Adipose tissue (tissue), 3 donors: Measurements from ENCODE around the gene PTPRN2. TPM values are rescaled to one million over a fixed set of nuclear protein-coding genes. Genes with fewer than 3 reads are reported as not detected.
"Not testable (repeated sequence)": the region's sequence is repeated elsewhere in the genome, so short reads cannot be mapped to it uniquely, and the experiment has no call there.

Experiments used
- H3K27ac ChIP-seq: one replicate; pipeline ENCODE4 v1.5.1; 2013; ENCODE audit warnings: low read depth, low read length
- WGBS, 3 donors: extraction: QIAGEN DNeasy Blood & Tissue Kit; methylation state at CpG; one replicate each; pipeline ENCODE4 v1.1.7; 2013; 5-methylcytosine and 5-hydroxymethylcytosine counted together
- polyA plus RNA-seq, 3 donors: library from polyadenylated mRNA; stranded (reverse); fragments of 200-250 nt; gene quantifications; one replicate each; pipeline ENCODE4 v1.2.3, GENCODE V29; 2013
- donor health status: healthy with polysubstance abuse.
- donor health status: Bipolar disorder and iron deficiency.
- donor health status: healthy.

The PTPRN2 gene
- polyA plus RNA-seq, 3 donors: 3.7 to 8.0 (median 7.3) TPM

DNA sequence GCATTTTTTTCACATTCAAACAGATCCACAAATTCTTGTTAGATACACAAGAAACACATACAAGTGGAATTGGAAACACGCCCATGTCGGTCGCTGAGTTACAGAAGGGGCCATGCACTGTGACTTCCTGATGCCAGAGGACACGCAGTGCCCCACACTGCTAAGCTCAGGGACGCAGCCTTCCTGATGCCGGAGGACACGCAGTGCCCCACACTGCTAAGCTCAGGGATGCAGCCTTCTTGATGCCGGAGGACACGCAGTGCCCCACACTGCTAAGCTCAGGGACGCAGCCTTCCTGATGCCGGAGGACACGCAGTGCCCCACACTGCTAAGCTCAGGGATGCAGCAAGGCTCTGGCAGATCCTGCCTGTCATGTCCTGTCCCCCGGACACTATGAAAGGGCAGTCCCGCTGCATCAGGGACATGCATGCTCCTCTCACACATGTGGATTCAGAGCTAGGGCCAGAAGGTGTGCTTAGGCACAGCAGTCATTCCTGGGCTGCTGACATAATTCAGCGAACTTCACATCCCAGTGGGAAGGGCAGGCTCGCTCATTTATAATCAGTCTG lies 810.3 kb downstream of the PTPRN2 start:
- H3K27ac ChIP-seq: not testable (repeated sequence)
- 72 to 81% (median 80%) methylated on average over 16 of the region's 16 CpGs for WGBS, 3 donors

DNA sequence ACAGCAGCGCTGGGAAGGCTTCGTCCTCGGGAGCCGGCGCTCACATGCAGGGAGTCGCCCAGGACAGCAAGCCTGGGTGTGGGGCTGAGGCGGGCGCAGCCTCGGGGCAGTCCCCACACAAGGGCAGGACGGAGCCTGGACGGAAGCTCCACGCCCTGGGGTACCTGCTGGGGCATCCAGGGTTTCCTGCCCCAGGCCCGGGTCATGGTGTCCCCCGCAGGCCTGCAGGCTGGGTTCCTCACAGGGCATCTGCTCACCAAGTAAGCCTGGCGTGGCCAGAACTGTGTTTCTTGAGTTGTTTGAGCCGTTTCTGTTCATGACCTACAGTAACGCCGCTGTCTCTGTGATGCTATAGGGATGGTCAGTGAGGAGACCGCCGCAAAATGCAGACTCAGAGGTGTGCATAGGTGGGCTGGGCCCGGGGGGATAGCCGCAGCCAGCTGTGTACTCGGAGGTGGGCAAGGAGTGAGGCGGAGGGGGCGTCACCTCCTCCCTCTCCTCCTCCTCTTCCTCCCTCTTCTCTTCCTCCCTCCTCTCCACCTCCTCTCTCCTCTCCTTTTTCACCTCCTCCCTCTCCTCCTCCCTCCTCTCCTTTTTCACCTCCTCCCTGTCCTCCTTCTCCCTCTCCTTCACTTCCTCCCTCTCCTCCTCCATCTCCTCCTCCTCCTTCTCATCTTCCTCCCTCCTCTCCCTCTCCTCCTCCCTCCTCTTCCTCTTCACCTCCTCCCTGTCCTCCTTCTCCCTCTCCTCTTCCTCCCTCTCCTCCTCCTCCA lies 811.9 kb downstream of the PTPRN2 start:
- 83 to 84% (median 84%) methylated on average over 21 to 25 of the region's 25 CpGs for WGBS, 3 donors
- H3K27ac ChIP-seq: no peak overlapping the region

DNA sequence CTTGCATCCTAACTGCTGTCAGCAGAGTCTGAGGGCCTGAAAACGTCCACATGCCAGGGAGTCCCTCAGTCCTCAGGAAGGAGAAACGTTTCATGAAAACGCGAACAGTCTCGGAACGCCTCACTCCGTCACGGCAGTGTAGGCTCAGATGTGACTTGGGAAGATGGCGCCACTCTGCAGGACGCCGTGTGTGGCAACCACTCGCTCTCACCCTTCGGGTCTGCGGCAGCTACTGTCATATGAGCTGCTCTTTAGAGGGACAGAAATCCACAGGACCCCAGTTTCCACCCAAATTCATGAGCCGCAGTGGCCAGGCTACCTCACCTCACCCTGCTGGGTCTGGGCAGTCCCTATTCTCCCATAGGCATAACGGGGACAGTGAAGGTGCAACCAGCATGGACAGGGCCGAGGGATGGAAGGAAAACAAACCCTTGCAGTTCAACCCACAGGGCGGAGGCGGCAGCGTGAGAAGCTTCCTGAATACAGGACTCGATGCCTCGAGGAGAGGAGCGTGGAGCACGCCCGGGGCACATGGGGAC lies 812.5 kb downstream of the PTPRN2 start:
- no peak overlapping the region for H3K27ac ChIP-seq
- 84 to 90% (median 89%) methylated on average over 25 of the region's 25 CpGs for WGBS, 3 donors

DNA sequence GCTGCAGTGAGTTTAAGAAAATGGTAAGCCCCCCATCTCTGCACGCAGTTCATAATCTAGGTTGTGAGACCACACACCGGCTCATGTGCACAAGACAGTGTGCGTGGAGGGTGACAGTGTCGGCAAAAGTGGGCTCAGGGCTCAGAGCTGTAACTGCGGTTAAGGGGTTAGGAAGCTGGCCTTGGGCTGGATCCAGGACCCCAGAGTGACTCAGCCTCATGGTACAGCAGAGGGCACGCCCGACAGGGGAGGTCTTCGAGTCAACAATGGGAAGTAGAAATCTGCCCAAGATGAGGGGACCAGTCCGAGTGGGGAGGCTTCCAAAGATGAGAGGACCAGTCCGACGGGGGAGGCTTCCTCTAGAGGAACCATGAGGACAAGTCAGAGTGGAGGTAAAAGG lies 813.1 kb downstream of the PTPRN2 start:
- WGBS, 3 donors: 87 to 90% (median 88%) methylated on average over 11 of the region's 11 CpGs
- H3K27ac ChIP-seq: no peak overlapping the region

DNA sequence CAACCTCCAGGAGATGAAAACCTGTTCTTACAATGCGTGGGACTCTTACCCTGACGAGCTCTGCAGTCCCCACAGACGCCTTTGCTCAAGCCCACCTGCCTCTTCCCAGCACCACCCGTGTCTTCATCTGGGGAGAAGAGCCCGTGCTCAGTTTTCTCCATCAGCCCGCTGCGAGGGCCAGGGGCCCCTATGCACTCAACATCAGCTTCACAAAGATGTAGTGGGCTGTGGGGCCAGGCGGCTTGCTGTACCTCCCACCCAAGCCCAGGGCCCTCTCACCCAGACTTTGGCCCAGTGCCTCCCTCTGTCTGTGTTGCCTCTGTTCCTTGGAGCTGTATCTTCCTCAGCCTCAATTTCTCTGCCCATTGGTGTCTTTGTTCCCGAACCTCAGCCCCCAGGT lies 814.3 kb downstream of the PTPRN2 start:
- no peak overlapping the region for H3K27ac ChIP-seq
- WGBS, 3 donors: 87 to 91% (median 91%) methylated on average over 9 of the region's 9 CpGs

DNA sequence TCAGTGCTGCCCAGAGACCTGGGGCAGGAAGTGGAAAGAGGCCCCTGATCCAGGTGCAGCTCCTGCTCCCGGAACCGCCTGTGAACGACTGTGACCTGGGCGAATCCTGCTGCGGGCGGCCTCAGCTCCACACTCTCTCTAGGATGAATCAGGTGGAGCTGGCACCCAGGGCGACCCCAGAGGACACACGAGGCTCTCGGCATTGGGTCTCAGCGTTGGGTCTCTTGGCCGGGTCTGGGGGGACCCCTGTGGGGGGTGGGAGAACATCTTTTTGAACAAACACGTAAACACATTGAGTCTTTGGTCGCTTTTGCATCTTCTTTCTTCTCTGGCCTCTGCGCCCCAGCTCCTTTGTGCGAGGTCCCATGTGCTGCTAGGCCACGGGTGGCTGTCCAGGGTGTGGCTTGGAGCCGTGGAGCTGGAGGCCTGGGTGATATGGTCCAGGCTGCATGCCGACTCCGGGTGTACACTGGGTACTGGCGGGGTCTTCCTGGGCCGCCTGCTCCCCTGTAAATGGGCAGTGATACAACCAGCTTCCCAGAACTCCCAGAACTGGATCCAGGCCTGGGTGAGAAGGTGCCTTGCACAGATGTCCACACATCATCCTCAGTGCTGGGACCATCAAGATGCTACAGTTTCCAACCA lies 815.0 kb downstream of the PTPRN2 start:
- 89 to 92% (median 91%) methylated on average over 21 of the region's 21 CpGs for WGBS, 3 donors
- H3K27ac ChIP-seq: no peak overlapping the region

DNA sequence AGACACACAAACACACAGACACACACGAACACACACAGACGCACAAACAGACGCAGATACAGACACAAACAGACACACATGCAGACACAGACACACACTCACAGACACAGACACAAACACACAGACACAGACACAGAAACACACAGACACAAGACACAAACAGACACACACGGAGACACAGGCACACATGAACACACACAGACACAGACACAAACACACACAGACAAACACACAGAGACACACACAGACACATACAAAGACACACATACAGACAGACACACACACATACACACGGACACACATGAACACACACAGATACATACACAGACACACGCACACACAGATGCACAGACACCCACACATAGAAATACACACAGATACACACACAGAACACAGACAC lies 815.9 kb downstream of the PTPRN2 start:
- H3K27ac ChIP-seq: no peak overlapping the region
- 92 to 94% (median 94%) methylated on average over 6 of the region's 6 CpGs for WGBS, 3 donors

DNA sequence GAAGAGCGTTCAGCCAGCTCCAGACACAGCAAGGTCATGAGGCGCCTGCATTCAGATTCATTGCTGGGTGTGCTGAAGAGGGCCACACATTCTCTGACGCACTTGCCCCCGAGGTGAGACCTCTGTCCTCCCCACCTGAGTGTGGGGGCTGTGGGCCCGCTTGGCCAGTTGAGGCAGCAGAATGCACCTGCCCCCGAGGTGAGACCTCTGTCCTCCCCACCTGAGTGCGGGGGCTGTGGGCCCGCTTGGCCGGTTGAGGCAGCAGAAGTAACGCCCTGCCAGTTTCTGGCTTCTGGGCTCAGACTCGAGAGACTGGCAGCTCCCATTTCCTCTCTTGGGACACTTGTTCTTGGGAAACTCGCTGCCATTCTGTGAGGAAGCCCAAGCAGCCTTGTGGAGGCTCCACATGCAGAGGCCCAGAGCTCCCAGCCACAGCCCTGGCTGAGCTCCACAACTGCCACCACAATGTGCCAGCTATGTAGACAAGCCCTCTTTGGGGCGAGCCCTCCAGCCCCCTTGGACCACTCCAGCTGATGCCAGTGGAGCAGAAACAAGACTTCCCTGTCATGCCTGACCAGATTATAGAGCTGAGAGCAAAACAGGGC lies 816.8 kb downstream of the PTPRN2 start:
- no peak overlapping the region for H3K27ac ChIP-seq
- 91 to 96% (median 92%) methylated on average over 13 of the region's 13 CpGs for WGBS, 3 donors

DNA sequence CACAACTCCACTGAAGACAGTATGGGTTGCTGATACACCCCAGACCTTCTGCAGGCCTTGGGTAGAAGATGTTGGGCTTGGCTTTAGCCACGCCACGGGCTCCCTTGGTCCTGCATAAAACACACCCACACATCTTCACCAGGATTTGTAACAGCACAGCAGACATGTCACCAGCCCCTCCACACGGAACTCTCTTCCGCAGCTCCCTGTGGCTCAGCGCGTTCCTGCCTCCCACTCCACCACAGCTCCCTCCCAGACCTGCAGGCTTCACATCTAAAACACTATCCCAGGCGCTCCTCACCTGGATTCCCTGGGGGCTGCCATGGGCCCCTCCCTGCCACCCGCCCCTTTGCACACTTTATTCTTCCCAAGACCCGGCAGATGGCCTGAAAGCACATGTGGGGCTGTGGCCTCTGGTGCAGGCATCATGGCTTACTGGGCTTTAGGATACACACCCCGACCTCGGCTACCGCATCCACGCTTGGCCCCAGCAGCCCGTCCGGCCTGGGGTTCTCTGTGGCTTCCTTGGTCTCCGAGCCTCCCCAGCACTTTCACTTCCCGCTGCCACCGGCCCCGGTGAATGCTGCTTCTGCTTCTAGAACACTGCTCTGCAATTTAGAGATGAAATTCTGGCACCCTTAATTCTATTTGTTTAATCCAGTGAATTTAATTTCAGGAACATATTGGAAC lies 818.0 kb downstream of the PTPRN2 start:
- H3K27ac ChIP-seq: no peak overlapping the region
- 74 to 81% (median 76%) methylated on average over 19 of the region's 19 CpGs for WGBS, 3 donors

DNA sequence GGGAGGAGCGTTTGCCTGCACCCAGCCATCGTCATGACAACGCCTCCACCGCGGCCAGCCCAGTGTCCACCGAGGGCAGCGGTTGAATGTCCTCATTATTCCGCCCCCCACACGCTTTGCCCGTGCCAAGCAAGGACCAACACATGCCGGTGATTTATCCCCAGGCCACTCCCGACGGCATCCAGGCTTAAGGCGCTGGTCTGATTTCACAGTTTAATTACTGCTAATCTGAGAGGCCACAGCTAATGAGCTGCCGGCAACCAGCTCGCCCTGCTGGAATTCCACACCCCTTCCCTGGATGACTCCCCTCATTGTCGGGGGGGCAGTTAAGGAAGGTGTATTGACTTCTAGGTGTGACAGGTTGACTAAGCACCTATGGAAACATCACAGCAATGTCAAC lies 818.5 kb downstream of the PTPRN2 start:
- H3K27ac ChIP-seq: no peak overlapping the region
- 38 to 60% (median 53%) methylated on average over 17 of the region's 17 CpGs for WGBS, 3 donors

DNA sequence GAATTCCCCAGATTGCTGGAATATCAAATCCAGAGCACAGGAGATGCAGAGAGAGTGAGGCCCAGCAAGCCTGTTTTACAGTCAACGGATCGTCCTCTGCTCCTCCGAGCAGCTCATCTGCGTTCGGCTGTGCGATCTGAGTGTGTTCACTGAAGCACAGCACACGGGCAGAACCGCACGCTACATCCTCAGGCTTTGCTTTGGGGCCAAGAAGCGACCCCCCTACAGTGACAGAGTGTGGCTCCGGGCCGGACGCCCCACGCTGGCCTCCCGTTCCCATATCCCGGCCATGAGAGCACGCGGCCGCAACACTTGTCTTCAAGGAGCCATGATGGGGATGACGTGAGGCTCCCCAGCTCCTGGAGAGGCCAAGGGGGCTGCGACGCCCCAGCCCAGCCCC lies 819.4 kb downstream of the PTPRN2 start:
- H3K27ac ChIP-seq: no peak overlapping the region
- WGBS, 3 donors: 79 to 87% (median 84%) methylated on average over 22 of the region's 22 CpGs

DNA sequence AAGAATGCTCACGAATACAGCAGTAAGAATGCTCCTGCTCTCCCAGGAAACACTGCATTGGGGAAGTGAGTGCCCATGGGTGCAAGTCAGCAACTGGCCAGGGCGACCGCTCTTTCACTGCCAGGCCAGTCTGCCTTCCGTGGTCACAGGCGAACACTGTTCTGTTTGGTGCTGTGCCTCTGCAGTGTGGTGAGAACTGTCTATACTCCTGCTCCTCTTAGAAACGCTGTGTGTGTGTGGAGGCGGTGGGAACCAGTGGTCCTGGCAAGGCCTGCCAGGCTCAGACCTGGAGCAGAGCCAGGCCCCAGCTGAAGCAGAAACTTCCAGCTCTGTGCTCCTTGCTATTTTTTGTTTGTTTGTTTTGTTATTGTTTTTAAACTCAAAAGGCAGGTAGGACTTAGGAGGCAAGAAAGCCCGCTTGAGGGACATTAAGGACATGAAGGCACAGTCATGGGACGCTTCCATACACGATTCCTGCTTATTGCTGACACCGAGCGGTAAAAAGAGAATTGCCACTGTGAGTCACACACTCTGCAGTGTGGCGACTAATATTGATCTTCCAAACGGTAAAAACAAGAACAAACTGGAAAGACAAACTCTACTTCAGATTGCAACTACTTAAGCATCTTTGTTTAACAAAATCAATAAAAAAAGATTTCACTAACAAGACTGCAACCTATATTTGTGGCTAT lies 820.0 kb downstream of the PTPRN2 start:
- WGBS, 3 donors: 69 to 85% (median 83%) methylated on average over 14 of the region's 14 CpGs
- no peak overlapping the region for H3K27ac ChIP-seq

DNA sequence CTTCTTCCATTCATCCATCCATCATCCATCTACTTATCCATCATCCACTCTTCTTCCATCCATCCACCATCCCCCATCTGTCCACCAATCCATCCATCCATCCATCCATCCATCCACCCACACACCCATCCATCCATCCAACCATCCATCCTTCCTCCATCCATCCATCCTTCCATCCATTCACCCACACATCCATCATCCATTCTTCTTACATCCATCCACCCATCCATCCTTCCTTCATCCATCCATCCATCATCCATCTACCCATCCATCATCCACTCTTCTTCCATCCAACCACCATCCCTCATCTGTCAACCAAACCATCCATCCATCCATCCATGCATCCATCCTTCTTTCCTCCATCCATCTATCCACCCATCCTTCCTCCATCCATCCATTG lies 821.5 kb downstream of the PTPRN2 start:
- no peak overlapping the region for H3K27ac ChIP-seq

DNA sequence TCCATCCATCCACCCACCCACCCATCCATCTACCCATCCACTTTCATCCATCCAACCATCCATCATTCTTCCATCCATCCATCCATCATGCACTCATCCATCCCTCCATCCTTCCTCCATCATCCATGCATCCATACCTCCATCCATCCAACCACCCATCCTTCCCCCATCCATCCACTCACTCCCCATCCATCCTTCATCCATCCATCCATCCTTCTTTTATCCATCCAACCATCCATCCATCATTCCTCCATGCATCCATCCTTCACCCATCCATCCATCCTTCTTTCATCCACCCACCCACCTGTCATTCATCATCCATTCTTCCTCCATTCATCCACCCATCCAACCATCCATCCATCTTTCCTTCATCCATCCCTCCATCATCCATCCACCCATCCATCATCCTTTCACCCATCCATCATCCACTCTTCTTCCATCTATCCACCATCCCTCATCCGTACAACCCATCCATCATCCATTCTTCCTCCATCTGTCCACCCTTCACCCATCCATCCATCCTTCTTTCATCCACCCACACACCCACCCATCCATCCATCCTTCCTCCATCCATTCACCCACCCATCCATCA lies 822.6 kb downstream of the PTPRN2 start:
- no peak overlapping the region for H3K27ac ChIP-seq
- 91 to 94% (median 92%) methylated on average over 1 of the region's 1 CpG for WGBS, 3 donors

DNA sequence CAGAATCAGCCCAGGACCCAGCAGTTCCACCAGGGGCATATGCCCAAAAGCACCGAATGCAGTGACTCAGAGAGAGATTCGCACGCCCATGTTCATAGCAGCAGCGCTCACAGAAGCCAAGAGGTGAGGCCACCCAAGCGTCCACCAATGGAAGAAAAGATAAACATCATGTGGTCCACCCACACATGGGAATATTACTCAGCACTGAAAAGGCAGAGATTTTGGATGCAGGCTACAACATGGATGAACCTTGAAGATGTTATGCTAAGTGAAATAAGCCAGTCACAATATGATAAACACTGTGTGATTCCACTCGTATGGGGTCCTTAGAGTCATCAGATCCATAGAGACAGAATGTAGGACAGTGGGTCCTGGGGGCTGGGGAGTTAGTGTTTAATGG lies 823.4 kb downstream of the PTPRN2 start:
- 84 to 92% (median 89%) methylated on average over 6 of the region's 6 CpGs for WGBS, 3 donors
- H3K27ac ChIP-seq: no peak overlapping the region

DNA sequence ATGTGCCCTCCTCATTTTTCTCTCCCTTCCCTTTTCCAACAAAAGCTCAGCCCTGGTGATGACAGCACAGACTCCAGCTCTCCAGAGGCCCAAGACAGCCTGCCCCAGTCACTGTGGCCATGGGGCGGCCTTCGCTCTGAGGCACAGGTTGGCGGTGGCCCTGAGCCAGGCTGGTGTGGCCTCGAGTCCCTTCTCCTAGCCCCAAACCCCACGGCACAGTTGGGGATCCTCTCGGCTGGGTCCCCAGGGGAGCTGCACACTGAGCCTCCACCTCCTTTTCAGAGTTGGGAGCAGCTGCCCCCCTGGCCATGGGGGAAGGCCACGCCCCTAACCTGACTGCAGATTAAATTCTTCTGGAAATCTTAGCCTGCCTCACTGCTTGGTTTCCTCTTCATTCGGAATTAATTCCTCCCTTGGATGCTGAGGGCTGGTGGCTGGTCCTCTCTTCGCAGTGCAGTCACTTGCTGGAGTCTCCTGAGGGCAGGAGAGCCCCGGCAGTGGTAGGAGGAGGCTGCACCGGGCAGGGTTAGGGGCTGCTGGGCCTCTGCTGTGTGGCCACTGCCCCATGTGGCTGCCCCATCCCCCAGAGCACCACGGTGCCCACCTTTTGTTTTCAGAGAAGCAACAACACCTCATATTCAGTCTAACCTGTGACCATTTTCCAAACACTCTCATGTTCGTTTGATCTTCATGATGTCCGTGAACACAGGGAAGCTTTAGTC lies 824.2 kb downstream of the PTPRN2 start:
- 89 to 90% (median 89%) methylated on average over 14 of the region's 14 CpGs for WGBS, 3 donors

DNA sequence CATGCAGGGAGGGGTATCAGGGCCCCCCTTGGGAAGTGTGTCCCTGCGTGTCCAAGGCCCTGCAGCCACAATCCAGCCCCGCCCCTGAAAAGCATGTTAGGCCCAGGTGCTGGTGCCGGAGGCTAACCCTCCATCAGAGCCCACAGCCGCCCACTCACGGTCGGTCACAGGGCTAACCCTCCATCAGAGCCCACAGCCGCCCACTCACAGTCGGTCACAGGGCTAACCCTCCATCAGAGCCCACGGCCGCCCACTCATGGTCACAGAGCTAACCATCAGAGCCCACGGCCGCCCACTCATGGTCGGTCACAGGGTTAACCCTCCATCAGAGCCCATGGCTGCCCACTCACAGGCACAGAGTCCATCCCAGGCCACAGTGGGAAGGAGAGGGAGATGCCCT lies 824.8 kb downstream of the PTPRN2 start:
- no peak overlapping the region for H3K27ac ChIP-seq
- WGBS, 3 donors: 90 to 99% (median 97%) methylated on average over 13 of the region's 13 CpGs

More for the DNA sequence above, 824.2 kb downstream of the PTPRN2 start:
- no peak overlapping the region for H3K27ac ChIP-seq
